RWPE1 (cell line): ENCODE data around the gene TGM5.

Experiments used
- CTCF ChIA-PET: fragments of 350-600 bp; sonication (Branson Sonifier 250); formaldehyde crosslinking; extraction: SDS; loops from one replicate; lab custom pipeline; 2021; lab: Yijun Ruan, JAX
- POLR2A ChIA-PET: fragments of 400-600 bp; formaldehyde crosslinking; extraction: SDS; loops from one replicate; lab custom pipeline; 2020; ENCODE audit warnings: antibody characterized with exemption; ENCODE audit not compliant: low non-redundant PET; lab: Yijun Ruan, JAX
- DNase-seq: peaks from one replicate; pipeline ENCODE4 v3.0.0; 2012; ENCODE audit warnings: low spot score
- H3K27ac ChIP-seq: fragments of 450-650 bp; 2 replicates; pipeline ENCODE4 v1.5.1; 2017
- CTCF ChIP-seq: fragments of 450-650 bp; conservative IDR thresholded peaks from 2 replicates; pipeline ENCODE4 v1.5.1; 2017; ENCODE audit warnings: low read depth, mild to moderate bottlenecking

The TGM5 gene

GRCh38 chr15:43258781-43259180 is 7.9 kb downstream of the TGM5 start:
- H3K27ac ChIP-seq, result no peak overlapping the region
- DNase-seq, result no peak
- ChIA-PET CTCF (interaction anchor here (0.7 to 1.4 kb wide), 2 partner anchors 12 to 27 kb away, joined by 3 to 4 read pairs; no protein-coding TSS in a partner anchor), POLR2A (no interaction called here)
- TF ChIP-seq CTCF, result no peak

- no peak overlapping the region for H3K27ac ChIP-seq
- TF ChIP-seq CTCF, result no peak
- no peak for DNase-seq
- ChIA-PET POLR2A (no interaction called here), CTCF (interaction anchor here (0.7 kb wide), 1 partner anchor 31 kb away, joined by 3 read pairs; no protein-coding TSS in a partner anchor)
Measured at GRCh38 chr15:43256341-43256740, 10.4 kb downstream of the TGM5 start.

- no peak for DNase-seq
- POLR2A ChIA-PET, result no interaction called here
Measured at GRCh38 chr15:43255376-43255775, 11.4 kb downstream of the TGM5 start.

GRCh38 chr15:43253431-43254403 is 13.0 kb downstream of the TGM5 start:
- POLR2A ChIA-PET, result interaction anchor here (0.6 kb wide), 1 partner anchor 23 kb away, joined by 4 read pairs; no protein-coding TSS in a partner anchor
- peak; percentile 86 for DNase-seq
- CTCF ChIA-PET, result interaction anchor here (0.5 to 1.5 kb wide), 5 partner anchors 13 to 42 kb away, joined by 3 to 5 read pairs (median 3); no protein-coding TSS in a partner anchor

More at GRCh38 chr15:43255376-43255775, 11.4 kb downstream of the TGM5 start:
- CTCF ChIA-PET, result interaction anchor here (0.7 kb wide), 1 partner anchor 30 kb away, joined by 3 read pairs; no protein-coding TSS in a partner anchor
- no peak overlapping the region for H3K27ac ChIP-seq
- no peak for TF ChIP-seq CTCF

GRCh38 chr15:43251871-43252250 is 14.9 kb downstream of the TGM5 start:
- no peak for TF ChIP-seq CTCF
- ChIA-PET CTCF (no interaction called here), POLR2A (no interaction called here)
- no peak for DNase-seq
- no peak overlapping the region for H3K27ac ChIP-seq

More at GRCh38 chr15:43253431-43254403, 13.0 kb downstream of the TGM5 start:
- no peak for TF ChIP-seq CTCF
- H3K27ac ChIP-seq, result peak overlapping the region; percentile 60

- POLR2A ChIA-PET, result no interaction called here
- CTCF ChIA-PET, result interaction anchor here (1.2 to 1.5 kb wide), 2 partner anchors 26 to 34 kb away, joined by 4 to 10 read pairs; no protein-coding TSS in a partner anchor
- DNase-seq, result no peak
- no peak overlapping the region for H3K27ac ChIP-seq
- no peak for TF ChIP-seq CTCF
Measured at GRCh38 chr15:43251185-43251870, 15.4 kb downstream of the TGM5 start.
